Esophagus squamous epithelium (tissue), 4 donors: Measurements from ENCODE around the gene MAP2K7.

ENCODE experiments used
- CTCF ChIP-seq, 6 experiments: fragments of 450-650 bp in 4 of 6; fragments of 200-600 bp in 2 of 6; sonication (generic) in 2 of 6; IDR thresholded peaks; one replicate each; pipeline ENCODE4 v1.5.1; 2016 to 2019; ENCODE audit warnings: antibody characterized with exemption in 6 of 6, mild to moderate bottlenecking in 4 of 6, moderate library complexity in 4 of 6
- POLR2A ChIP-seq, 4 donors: fragments of 450-650 bp; IDR thresholded peaks; one replicate each; pipeline ENCODE4 v1.6.1; 2017; ENCODE audit warnings: antibody characterized with exemption in 4 of 4, mild to moderate bottlenecking in 4 of 4, moderate library complexity in 3 of 4

DNA sequence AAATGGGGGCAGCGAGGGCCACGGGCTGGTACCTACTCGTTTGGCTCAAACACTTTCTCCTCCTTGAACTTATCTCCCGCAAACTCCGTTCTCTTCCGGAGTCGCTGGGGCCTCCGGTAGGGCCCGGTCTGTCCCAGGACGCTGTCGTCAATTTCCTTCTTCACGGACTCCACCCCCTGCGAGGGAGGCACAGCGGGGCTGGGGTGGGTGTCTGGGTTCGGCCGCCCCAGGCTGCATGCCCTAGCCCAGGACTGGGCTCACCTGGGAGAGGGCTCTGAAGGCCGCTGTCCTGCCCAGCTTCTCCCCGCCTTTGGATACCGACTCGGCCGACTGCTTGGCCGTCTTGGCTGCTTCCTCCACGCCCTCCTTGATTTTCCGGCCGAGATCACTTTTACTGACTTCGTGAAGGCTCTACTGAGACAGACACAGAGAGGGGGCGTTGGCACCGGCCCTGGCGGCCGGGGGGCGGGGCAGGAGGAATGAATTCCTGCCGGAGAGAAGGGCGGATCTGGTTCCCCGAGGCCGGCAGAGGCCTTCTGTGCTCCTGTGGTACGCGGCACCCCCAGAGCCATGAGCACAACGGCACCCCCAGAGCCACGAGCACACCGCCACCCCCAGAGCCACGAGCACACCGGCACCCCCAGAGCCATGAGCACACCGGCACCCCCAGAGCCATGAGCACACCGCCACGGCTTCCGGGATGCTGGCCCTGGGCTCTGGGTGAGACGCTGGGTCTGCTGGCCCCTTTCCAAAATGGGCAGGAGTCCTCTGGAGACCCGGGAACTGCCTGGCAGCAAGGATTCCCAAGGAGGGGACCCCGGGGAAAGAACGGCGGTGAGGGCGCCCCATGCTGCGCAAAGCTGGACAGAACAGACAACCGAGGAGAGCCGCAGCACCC lies 30.4 kb downstream of the MAP2K7 start:
- TF ChIP-seq CTCF (IDR thresholded peaks at IDR 0.05), result no peak
- no peak for TF ChIP-seq POLR2A (IDR thresholded peaks at IDR 0.05)
